Stimulated activated CD4-positive, alpha-beta T cell treated with anti-CD3 and anti-CD28 coated beads, Interleukin-1b, Interleukin-23, amount 100 ng/mL, for 48 hours (primary cell): ENCODE results near the gene SLFN12L.
A peak's percentile ranks its signal among the peaks of the same experiment; 100 is the strongest.
"Not testable (repeated sequence)": the region's sequence is repeated elsewhere in the genome, so short reads cannot be mapped to it uniquely, and the experiment has no call there.

Experiments used
- DNase-seq: peaks from one replicate; pipeline ENCODE4 v3.0.0-alpha.2; 2020

Gene SLFN12L

GRCh38 chr17:35491417-35491816, 46.1 kb downstream of the SLFN12L start:
- no peak for DNase-seq

DNA sequence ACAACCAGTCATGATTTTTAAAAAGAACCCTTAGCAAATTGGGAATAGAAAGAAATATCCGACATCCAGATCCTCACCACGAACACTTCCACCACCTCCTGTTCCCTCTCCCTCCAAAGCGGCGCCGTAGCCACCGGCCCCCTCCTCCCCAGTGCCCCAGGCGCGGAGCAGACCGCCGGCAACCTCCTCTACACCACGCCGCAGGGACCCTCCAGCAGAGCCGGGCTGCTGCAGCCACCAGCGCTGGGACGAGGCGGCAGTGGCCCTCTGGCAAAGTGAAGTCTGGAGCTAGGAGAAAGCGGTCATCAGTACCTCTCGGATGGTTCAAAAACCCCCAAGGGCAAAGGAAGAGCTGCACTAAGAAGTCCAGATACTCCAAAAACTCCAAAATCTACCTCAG, 47.5 kb downstream of the SLFN12L start:
- no peak for DNase-seq

DNA sequence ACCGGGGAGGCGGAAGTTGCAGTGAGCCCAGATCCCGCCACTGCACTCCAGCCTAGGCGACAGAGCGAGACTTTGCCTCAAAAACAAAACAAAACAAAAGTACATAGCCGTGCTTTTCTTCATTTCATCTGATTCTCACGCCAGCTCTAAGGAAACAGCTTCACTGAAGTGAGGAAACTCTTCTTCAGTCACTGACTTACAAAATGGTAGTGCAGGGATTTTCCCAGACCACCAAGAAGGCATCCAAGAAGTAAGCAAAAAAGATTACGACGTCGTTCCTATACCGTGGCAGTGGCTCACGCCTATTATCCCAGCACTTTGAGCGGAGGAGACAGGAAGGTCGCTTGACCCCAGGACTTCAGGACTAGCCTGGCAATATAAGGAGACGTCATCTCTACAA, 48.5 kb downstream of the SLFN12L start:
- no peak for DNase-seq

DNA sequence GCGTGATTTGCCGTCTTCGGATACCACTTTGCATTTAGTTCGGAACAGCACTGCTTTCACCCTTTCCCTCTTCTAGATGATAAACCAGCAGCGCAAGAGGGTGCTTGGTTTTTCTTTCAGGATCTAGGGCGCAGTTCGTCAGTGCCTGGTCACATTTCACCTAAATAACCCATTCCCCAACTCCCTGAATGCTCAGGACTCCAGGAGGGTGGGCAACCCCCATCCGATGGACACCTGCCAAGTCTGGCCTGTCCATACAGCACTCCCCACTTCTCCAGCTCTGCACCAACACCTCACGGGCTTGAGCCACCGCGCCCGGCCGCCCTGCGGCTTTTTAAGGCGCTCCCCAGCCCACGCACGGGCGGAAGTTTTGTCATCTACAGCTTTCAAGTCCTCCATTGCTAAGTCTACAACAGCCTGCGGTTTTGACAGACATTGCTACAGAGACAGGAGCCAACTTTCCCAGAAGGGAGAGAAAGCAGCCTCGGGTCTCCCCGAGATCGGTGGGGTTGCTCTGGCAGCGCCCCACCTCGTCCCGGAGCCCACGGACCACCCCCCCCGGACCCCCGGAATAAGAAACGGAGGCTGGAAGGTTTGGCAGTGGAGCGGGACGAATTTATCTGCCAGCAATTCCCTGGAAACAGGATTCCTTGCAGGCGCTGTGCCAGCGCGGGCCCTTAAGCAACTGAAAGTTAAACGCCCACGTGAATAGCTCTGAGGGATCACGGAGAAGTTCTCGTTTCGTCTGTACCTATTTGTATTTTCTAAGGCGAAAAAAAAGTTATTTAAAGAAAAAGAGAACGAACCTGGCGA, 50.4 kb downstream of the SLFN12L start:
- DNase-seq: peak; percentile 84

- DNase-seq: no peak
These were observed 58.2 kb downstream of the SLFN12L start for GRCh38 chr17:35479271-35479670.

- DNase-seq: no peak
These were observed 60.2 kb downstream of the SLFN12L start for GRCh38 chr17:35477248-35477647.

GRCh38 chr17:35476283-35476820, 61.1 kb downstream of the SLFN12L start:
- DNase-seq: no peak

GRCh38 chr17:35468475-35468874, 69.0 kb downstream of the SLFN12L start:
- no peak for DNase-seq

- no peak for DNase-seq
These were observed 69.7 kb downstream of the SLFN12L start for GRCh38 chr17:35467824-35468223.

DNA sequence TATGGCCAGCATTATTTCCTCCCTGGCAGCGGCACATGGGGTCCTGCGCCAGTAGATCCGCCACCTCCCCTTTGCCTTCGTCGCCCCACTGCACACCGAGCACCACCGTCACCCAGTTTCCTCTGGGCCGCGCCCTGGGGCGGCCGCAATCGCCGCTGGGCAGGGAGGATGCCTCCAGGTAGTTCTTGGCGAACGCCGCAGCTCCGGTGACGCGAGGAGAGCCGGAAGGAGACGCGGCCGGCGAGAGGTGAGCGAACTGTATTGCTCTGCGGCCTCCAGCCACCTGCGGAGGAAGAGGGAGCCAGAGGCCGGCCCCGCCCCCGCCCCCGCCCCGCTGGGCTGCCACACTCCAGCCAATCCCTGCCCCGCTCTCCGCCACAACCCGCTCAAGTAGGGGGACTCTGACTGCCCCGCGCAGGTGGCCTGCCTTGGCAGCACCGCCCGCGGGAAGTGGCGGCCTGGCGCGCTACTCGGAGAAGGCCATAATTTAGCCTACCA, 77.1 kb downstream of the SLFN12L start:
- DNase-seq: peak; percentile 37

- not testable (repeated sequence) for DNase-seq
These were observed 83.4 kb downstream of the SLFN12L start for GRCh38 chr17:35454035-35454434.

GRCh38 chr17:35453171-35453570, 84.3 kb downstream of the SLFN12L start:
- DNase-seq: no peak

DNA sequence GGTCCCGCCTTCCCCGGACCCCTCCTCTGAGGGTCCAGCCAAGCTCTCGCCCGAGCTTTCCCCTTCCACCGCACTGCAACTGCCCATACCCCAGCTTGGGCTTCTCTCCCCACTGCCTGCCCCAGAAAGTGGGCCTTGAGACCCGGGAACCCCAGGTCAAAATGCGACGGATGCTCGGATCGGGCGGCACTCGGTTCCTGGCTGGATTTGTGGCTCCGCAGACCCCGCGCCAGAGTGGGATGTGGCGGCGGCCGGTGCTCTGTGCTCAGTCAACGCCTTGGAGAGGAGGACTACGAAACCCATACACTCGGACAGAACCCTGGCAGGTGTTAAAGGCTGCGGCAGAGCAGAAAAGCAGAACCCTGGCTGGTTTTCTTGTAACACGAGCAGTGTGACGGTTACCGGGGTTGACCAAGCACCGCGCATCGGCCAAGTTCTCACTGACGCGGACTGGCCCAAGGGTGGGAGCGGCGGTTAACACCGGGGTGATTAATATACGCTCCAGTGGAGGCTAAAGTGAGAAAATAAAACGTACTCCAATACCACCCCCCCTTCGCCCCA, 88.0 kb downstream of the SLFN12L start:
- DNase-seq: no peak

GRCh38 chr17:35448899-35449227, 88.6 kb downstream of the SLFN12L start:
- no peak for DNase-seq

DNA sequence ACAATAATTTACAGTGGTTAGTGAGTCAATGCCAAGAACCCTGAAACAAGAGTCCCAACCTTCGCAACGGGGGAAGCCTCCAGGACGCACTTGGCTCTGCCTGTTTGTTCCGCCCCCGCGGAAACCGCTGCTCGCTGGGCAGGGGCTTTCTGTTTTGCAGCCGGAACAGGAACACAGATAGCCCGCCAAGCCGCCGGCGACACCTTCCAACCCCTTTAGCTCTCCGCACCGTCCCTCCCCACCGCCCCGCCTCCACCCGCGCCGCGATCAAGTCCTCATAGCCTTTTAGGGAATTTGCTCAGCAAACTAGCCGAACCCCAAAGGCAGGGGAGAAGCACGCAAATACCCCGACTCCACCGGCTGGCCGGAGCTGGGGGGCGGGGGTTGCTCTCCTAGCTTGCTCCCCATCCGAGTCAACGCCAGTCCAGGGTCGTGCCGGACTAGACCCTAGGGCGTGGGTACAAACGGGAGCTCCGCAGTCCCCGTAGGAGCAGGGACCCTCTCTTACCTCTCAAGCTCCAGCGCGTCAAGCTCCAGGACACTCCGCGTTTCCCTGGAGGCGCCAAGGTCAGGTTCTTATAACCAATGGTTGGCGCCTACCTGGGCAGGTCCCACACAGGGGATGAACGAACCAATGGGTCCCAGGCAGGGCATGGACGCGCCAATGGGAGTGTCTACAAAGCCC, 89.1 kb downstream of the SLFN12L start, which contains the start of gene SLFN13:
SLFN13 (minus strand) TSS at position 553 of the 685 bp plus-strand sequence. CDS start 3,086 bp downstream, outside the sequence.
- peak; percentile 95 for DNase-seq

- no peak for DNase-seq
These were observed 90.0 kb downstream of the SLFN12L start for GRCh38 chr17:35447499-35447898.

DNA sequence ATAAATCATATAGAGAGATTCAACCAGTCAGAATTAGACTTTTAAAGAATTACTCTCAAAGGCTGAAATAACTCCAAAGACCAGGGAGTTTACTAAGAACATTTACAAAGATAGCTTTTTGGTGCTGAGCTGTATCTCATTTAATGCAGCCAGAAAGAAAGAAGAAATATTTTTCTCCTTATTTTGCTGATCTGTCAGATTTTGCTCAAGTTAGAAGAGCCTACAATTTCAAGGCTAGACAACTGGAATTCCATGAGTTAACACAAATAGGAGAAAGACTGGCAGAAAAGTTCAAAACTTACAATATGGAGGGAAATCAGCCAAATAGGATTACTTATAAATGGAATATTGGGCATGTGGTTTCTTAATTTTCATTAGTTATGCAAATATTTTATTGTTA, 99.0 kb downstream of the SLFN12L start:
- DNase-seq: no peak

DNA sequence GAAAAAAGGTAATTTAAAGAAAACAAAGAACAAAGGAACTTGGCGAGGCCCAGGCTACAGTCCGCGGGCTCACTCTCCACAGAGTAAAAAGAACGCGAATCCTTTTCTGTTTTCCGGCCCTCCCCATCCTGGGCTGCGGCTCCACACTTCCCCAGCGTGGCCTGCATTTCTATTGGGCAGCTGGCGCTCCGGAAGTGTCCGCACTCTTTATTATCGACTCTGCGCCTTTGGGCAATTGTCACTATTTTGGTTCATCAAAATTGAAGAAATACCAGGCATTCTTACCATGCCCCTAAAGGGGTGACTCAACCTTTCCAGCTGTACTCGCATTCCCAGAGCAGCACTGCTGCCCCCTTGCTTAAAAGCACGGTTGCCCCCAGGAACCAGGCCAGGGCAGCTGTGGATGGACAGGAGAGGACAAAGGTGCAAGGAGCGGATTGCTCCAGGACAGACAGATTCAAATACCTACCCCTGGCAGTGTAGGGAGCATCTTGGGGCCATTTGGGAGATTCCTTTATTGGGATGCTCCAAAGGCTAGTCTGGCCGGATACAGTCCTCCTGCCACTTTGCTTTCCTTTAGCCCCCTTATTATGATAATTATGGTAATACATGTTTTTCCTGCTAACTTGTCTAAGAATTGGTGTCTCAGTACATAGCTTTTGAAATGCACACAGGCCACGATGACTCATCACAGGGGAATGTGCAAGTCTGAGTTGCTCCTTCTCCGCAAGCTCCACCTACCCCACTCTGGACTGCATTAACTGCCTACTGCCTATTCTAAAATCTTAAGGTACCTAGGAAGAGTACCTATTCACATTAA, 104.2 kb downstream of the SLFN12L start:
- DNase-seq: peak; percentile 77

- peak; percentile 34 for DNase-seq
These were observed 105.1 kb downstream of the SLFN12L start, which contains the start of gene SLFN12 for GRCh38 chr17:35432176-35433074. Gene SLFN12 (minus strand): TSS chr17:35432500. CDS start chr17:35423028, 9,472 bp downstream.

GRCh38 chr17:35429702-35430101, 107.8 kb downstream of the SLFN12L start:
- no peak for DNase-seq

- DNase-seq: no peak
These were observed 109.2 kb downstream of the SLFN12L start for GRCh38 chr17:35428229-35428628.
